Measurements from ENCODE around the gene SLC25A18.

DNA sequence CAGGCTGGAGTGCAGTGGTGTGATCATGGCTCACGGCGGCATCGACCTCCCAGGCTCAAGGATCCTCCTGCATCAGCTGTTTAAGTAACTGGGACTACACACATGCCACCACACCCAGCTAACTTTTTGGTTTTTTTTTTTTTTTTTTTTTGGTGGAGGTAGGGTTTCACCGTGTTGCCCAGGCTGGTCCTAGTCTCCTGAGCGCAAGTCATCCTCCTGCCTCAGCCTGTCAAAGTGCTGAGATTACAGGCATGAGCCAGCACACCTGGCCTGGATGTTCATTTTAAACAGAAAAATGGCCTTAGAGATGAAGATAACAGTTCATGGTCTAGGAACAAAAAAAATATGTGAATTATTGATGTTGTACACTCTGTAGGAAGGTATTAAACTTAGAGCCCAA is 13.6 kb upstream of the SLC25A18 start:
- TF ChIP-seq, protein P1, sequence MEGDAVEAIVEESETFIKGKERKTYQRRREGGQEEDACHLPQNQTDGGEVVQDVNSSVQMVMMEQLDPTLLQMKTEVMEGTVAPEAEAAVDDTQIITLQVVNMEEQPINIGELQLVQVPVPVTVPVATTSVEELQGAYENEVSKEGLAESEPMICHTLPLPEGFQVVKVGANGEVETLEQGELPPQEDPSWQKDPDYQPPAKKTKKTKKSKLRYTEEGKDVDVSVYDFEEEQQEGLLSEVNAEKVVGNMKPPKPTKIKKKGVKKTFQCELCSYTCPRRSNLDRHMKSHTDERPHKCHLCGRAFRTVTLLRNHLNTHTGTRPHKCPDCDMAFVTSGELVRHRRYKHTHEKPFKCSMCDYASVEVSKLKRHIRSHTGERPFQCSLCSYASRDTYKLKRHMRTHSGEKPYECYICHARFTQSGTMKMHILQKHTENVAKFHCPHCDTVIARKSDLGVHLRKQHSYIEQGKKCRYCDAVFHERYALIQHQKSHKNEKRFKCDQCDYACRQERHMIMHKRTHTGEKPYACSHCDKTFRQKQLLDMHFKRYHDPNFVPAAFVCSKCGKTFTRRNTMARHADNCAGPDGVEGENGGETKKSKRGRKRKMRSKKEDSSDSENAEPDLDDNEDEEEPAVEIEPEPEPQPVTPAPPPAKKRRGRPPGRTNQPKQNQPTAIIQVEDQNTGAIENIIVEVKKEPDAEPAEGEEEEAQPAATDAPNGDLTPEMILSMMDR (IDR thresholded peaks at IDR 0.05): no peak
- TF ChIP-seq PRRX2 (CRISPR knock-in tag; IDR thresholded peaks at IDR 0.05) (no peak), FOXJ3 (CRISPR knock-in tag; IDR thresholded peaks at IDR 0.05; ENCODE audit: borderline replicate concordance) (no peak)
- TF ChIP-seq, protein P2, sequence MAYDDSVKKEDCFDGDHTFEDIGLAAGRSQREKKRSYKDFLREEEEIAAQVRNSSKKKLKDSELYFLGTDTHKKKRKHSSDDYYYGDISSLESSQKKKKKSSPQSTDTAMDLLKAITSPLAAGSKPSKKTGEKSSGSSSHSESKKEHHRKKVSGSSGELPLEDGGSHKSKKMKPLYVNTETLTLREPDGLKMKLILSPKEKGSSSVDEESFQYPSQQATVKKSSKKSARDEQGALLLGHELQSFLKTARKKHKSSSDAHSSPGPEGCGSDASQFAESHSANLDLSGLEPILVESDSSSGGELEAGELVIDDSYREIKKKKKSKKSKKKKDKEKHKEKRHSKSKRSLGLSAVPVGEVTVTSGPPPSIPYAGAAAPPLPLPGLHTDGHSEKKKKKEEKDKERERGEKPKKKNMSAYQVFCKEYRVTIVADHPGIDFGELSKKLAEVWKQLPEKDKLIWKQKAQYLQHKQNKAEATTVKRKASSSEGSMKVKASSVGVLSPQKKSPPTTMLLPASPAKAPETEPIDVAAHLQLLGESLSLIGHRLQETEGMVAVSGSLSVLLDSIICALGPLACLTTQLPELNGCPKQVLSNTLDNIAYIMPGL (CRISPR knock-in tag; IDR thresholded peaks at IDR 0.05): no peak
- TF ChIP-seq, protein P3, sequence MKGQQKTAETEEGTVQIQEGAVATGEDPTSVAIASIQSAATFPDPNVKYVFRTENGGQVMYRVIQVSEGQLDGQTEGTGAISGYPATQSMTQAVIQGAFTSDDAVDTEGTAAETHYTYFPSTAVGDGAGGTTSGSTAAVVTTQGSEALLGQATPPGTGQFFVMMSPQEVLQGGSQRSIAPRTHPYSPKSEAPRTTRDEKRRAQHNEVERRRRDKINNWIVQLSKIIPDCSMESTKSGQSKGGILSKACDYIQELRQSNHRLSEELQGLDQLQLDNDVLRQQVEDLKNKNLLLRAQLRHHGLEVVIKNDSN (CRISPR knock-in tag; IDR thresholded peaks at IDR 0.05): no peak
